ENCODE results near the gene GPR89B. TPM values are rescaled to one million over a fixed set of nuclear protein-coding genes. Genes with fewer than 3 reads are reported as not detected.

The GPR89B gene
- total and polyA plus RNA-seq, 9 of the 15 experiments (the other 6 are each of a cell fraction or from before 2014, with no cell fraction given) = 9.3 to 39.3 (median 19.6) TPM

GRCh38 chr1:147902253-147902845 is 25.9 kb upstream of the GPR89B start, which contains the start of gene GJA8:
TSS of gene GJA8 (plus strand) at chr1:147902795. CDS start at chr1:147907956, 5,161 bp downstream.
- H3K79me2 ChIP-seq (ENCODE audit: control insufficient read depth, insufficient read depth, low read length) = no peaks in the 10 kb centered on the region
- H3K36me3 ChIP-seq (ENCODE audit: control insufficient read depth, insufficient read depth, low read length) = no peaks in the 10 kb centered on the region
- H3K9ac ChIP-seq (ENCODE audit: insufficient read depth in 1 of 2, low read depth in 2 of 2, low read length in 2 of 2) = no peak within 1 kb of the TSS; a peak in 1 of 4 replicates
- in situ Hi-C loops (cut with MboI) (no loop called here), intact Hi-C loops (cut with micrococcal nuclease) (no loop called here)
- no peak within 1 kb of the TSS for H2AFZ ChIP-seq (ENCODE audit: low read depth, low read length)
- H3K4me1 ChIP-seq (replicated peaks in 1 of 2; ENCODE audit: control insufficient read depth in 2 of 2, insufficient read depth in 2 of 2, low read length in 2 of 2) = no peaks in the 10 kb centered on the region
- H3K9me3 ChIP-seq (replicated peaks; ENCODE audit: control insufficient read depth, insufficient read depth, low read depth, low read length) = no peaks in the 10 kb centered on the region
- no peak within 1 kb of the TSS for H3K4me2 ChIP-seq (ENCODE audit: insufficient read depth, low read length)
- H4K20me1 ChIP-seq (replicated peaks; ENCODE audit: control insufficient read depth, insufficient read depth, low read length) = no peaks in the 10 kb centered on the region
- no peak within 1 kb of the TSS for H3K27ac ChIP-seq (ENCODE audit: extremely low read depth, low read depth, low read length)
- peaks cover 3 to 25% of the 10 kb centered on the region in 2 experiments; a peak in 3 of 5 replicates for H3K27me3 ChIP-seq (ENCODE audit: control insufficient read depth in 2 of 2, insufficient read depth in 2 of 2, low read length in 2 of 2)
- no TSS peak for BruUV-seq (replicated peaks)
- CTCF ChIA-PET (ENCODE audit: low intra/inter-chr PET ratio) = no interaction called here
- FAIRE-seq = no peak
- TF ChIP-seq ZNF780A (CRISPR knock-in tag; IDR thresholded peaks at IDR 0.05) (no peak), ZNF143 (CRISPR knock-in tag; IDR thresholded peaks at IDR 0.05) (no peak), MAFK (IDR thresholded peaks at IDR 0.05; ENCODE audit: low read length) (no peak), HDAC3 (IDR thresholded peaks at IDR 0.05; ENCODE audit: borderline replicate concordance, partially characterized antibody) (no peak), ZSCAN29 (IDR thresholded peaks at IDR 0.05) (no peak), CREBBP (IDR thresholded peaks at IDR 0.05; ENCODE audit: low read depth, low read length) (no peak)
- DNase-seq (ENCODE audit: extremely low read depth in 1 of 4, low spot score in 3 of 4) = no peak
- no peak for ATAC-seq
- POLR2A ChIA-PET = interaction anchor here (0.6 kb wide), 1 partner anchor 138 kb away, joined by 3 read pairs; no protein-coding TSS in a partner anchor
- no peaks in the 10 kb centered on the region for H3K9me1 ChIP-seq (ENCODE audit: control insufficient read depth, insufficient read depth, low read length)
- WGBS (ENCODE audit: insufficient coverage, low coverage, missing lambda C conversion rate) = 5% methylated on average over 7 of the region's 7 CpGs
- H3K4me3 ChIP-seq = no peak within 1 kb of the TSS

- Histone ChIP-seq H3K27me3 (ENCODE audit: control insufficient read depth in 2 of 2, insufficient read depth in 2 of 2, low read length in 2 of 2) (peaks cover 22 to 28% of the 10 kb centered on the region in 2 experiments), H3K9ac (ENCODE audit: insufficient read depth in 1 of 2, low read depth in 2 of 2, low read length in 2 of 2) (no peak overlapping the region), H3K4me3 (no peak overlapping the region), H2AFZ (ENCODE audit: low read depth, low read length) (no peak overlapping the region), H3K36me3 (ENCODE audit: control insufficient read depth, insufficient read depth, low read length) (no peaks in the 10 kb centered on the region), H3K27ac (ENCODE audit: extremely low read depth, low read depth, low read length) (no peak overlapping the region), H4K20me1 (replicated peaks; ENCODE audit: control insufficient read depth, insufficient read depth, low read length) (no peaks in the 10 kb centered on the region), H3K9me3 (replicated peaks; ENCODE audit: control insufficient read depth, insufficient read depth, low read depth, low read length) (no peaks in the 10 kb centered on the region), H3K4me1 (replicated peaks in 1 of 2; ENCODE audit: control insufficient read depth in 2 of 2, insufficient read depth in 2 of 2, low read length in 2 of 2) (peaks cover 0 to 6% of the 10 kb centered on the region in 2 experiments; a peak in 2 of 5 replicates), H3K4me2 (ENCODE audit: insufficient read depth, low read length) (no peak overlapping the region), H3K9me1 (ENCODE audit: control insufficient read depth, insufficient read depth, low read length) (no peaks in the 10 kb centered on the region), H3K79me2 (ENCODE audit: control insufficient read depth, insufficient read depth, low read length) (no peaks in the 10 kb centered on the region)
- FAIRE-seq (no peak), ATAC-seq (no peak), DNase-seq (ENCODE audit: extremely low read depth in 1 of 4, low spot score in 3 of 4) (no peak)
- TF ChIP-seq GABPB1 (CRISPR knock-in tag; IDR thresholded peaks at IDR 0.05) = no peak
- no peak for TF ChIP-seq SOX6 (IDR thresholded peaks at IDR 0.05)
- no peak for TF ChIP-seq E2F8 (IDR thresholded peaks at IDR 0.05; ENCODE audit: low read depth, partially characterized antibody)
- intact Hi-C loops (cut with micrococcal nuclease) = no loop called here
- ChIA-PET POLR2A (interaction anchor here (0.9 kb wide), 1 partner anchor 821 kb away, joined by 4 read pairs; no protein-coding TSS in a partner anchor), CTCF (ENCODE audit: low intra/inter-chr PET ratio) (no interaction called here)
- WGBS (ENCODE audit: insufficient coverage, low coverage, missing lambda C conversion rate) = 6% methylated on average over 3 of the region's 3 CpGs
- no TSS peak for BruUV-seq (replicated peaks)
- in situ Hi-C loops (cut with MboI) = no loop called here
These were observed 23.5 kb upstream of the GPR89B start for GRCh38 chr1:147904726-147905125.

All from K562 (cell line).